Liver (tissue), 9 donors: ENCODE results near the gene ATP5PD. TPM values are rescaled to one million over a fixed set of nuclear protein-coding genes. Genes with fewer than 3 reads are reported as not detected.
"Not testable (repeated sequence)": the region's sequence is repeated elsewhere in the genome, so short reads cannot be mapped to it uniquely, and the experiment has no call there.

Experiments
- DNase-seq: peaks from one replicate; pipeline ENCODE4 v3.0.0-alpha.2; 2017; ENCODE audit warnings: low spot score
- H3K27ac ChIP-seq, 2 donors: one replicate each; pipeline ENCODE4 v1.7.0; 2013; ENCODE audit warnings: inconsistent platforms in 2 of 2, low read length in 2 of 2, control low read depth in 1 of 2, low read depth in 1 of 2, mild to moderate bottlenecking in 1 of 2
- H3K27me3 ChIP-seq, 4 donors: one replicate each; pipeline versions ENCODE4 v1.6.1 to v1.7.0; 2013; ENCODE audit warnings: low read length in 3 of 4, inconsistent platforms in 1 of 4, mild to moderate bottlenecking in 1 of 4, moderate library complexity in 1 of 4; ENCODE audit not compliant: control insufficient read depth in 4 of 4, insufficient read depth in 4 of 4
- H3K36me3 ChIP-seq, 4 donors: one replicate each; pipeline versions ENCODE4 v1.6.1 to v1.7.0; 2013; ENCODE audit warnings: low read length in 3 of 4, mild to moderate bottlenecking in 3 of 4, low read depth in 1 of 4, moderate library complexity in 1 of 4; ENCODE audit not compliant: control insufficient read depth in 4 of 4, insufficient read depth in 3 of 4
- H3K4me1 ChIP-seq, 4 donors: one replicate each; pipeline versions ENCODE4 v1.6.1 to v1.7.0; 2013; ENCODE audit warnings: low read length in 3 of 4, mild to moderate bottlenecking in 3 of 4, moderate library complexity in 1 of 4; ENCODE audit not compliant: control insufficient read depth in 4 of 4, insufficient read depth in 4 of 4
- H3K4me3 ChIP-seq, 3 donors: one replicate each; pipeline versions ENCODE4 v1.6.1 to v1.7.0; 2013; ENCODE audit warnings: low read length in 3 of 3, control low read depth in 1 of 3, low read depth in 1 of 3, mild to moderate bottlenecking in 1 of 3
- H3K9ac ChIP-seq, 2 donors: one replicate each; pipeline ENCODE4 v1.7.0; 2013; ENCODE audit warnings: low read length in 2 of 2, mild to moderate bottlenecking in 2 of 2, moderate library complexity in 2 of 2, control low read depth in 1 of 2, low read depth in 1 of 2
- H3K9me3 ChIP-seq, 4 donors: one replicate each; pipeline versions ENCODE4 v1.6.1 to v1.7.0; 2013; ENCODE audit warnings: low read length in 3 of 4; ENCODE audit not compliant: control insufficient read depth in 4 of 4
- CTCF ChIP-seq: fragments of 150-350 bp; IDR thresholded peaks from 2 replicates; pipeline ENCODE4 v1.5.1; 2017; ENCODE audit warnings: improper control_type of control experiment, low read depth, low read length; ENCODE audit not compliant: missing input control
- EGR1 ChIP-seq, 2 donors: IDR thresholded peaks; 2 replicates each; pipeline ENCODE4 v1.6.1; 2016 to 2018; ENCODE audit warnings: antibody characterized with exemption in 2 of 2, low read depth in 2 of 2
- FOXA1 ChIP-seq: IDR thresholded peaks from 2 replicates; pipeline ENCODE4 v1.6.1; 2016; ENCODE audit warnings: antibody characterized with exemption
- FOXA2 ChIP-seq: IDR thresholded peaks from 2 replicates; pipeline ENCODE4 v1.6.1; 2016; ENCODE audit warnings: antibody characterized with exemption
- GABPA ChIP-seq, 2 donors: IDR thresholded peaks in 1 of 2; conservative IDR thresholded peaks in 1 of 2; 2 replicates each; pipeline ENCODE4 v1.6.1; 2016; ENCODE audit warnings: antibody characterized with exemption in 2 of 2, mild to moderate bottlenecking in 1 of 2, moderate library complexity in 1 of 2
- JUND ChIP-seq, 2 donors: IDR thresholded peaks; 2 replicates each; pipeline ENCODE4 v1.6.1; 2016; ENCODE audit warnings: antibody characterized with exemption in 2 of 2
- NR2F2 ChIP-seq: IDR thresholded peaks from 2 replicates; pipeline ENCODE4 v1.6.1; 2016; ENCODE audit warnings: antibody characterized with exemption
- RXRA ChIP-seq, 2 donors: IDR thresholded peaks; 2 replicates each; pipeline ENCODE4 v1.6.1; 2017 to 2018; ENCODE audit warnings: antibody characterized with exemption in 2 of 2, mild to moderate bottlenecking in 1 of 2
- SP1 ChIP-seq: IDR thresholded peaks from 2 replicates; pipeline ENCODE4 v1.6.1; 2018; ENCODE audit warnings: antibody characterized with exemption, mild to moderate bottlenecking
- TAF1 ChIP-seq: conservative IDR thresholded peaks from 2 replicates; pipeline ENCODE4 v1.6.1; 2016; ENCODE audit warnings: antibody characterized with exemption, mild to moderate bottlenecking
- ZBTB33 ChIP-seq: IDR thresholded peaks from 2 replicates; pipeline ENCODE4 v1.6.1; 2016; ENCODE audit warnings: antibody characterized with exemption
- WGBS: extraction: QIAGEN DNeasy Blood & Tissue Kit; methylation state at CpG from one replicate; pipeline ENCODE4 v1.1.7; 2013; 5-methylcytosine and 5-hydroxymethylcytosine counted together
- polyA plus RNA-seq, 2 donors: library from polyadenylated mRNA; stranded (reverse) in 1 of 2; unstranded in 1 of 2; fragments of 200-250 nt in 1 of 2; fragments of >200 nt in 1 of 2; fragmentation: Nextera tagmentation in 1 of 2; extraction: Ambion mirVana in 1 of 2; gene quantifications; one replicate each; pipeline versions ENCODE4 v1.2.1 to v1.2.3, GENCODE V29; 2013 to 2015
- total RNA-seq, 2 donors: library from RNA; depleted of rRNA; stranded (reverse); fragments of >200 nt; gene quantifications; one replicate each; pipeline ENCODE4 v1.2.3, GENCODE V29; 2014
- TF ChIP-seq, protein P1 (sequence below): IDR thresholded peaks from 2 replicates; pipeline ENCODE4 v1.6.1; 2016; ENCODE audit warnings: antibody characterized with exemption, mild to moderate bottlenecking
- TF ChIP-seq, protein P2 (sequence below): IDR thresholded peaks from 2 replicates; pipeline ENCODE4 v1.6.1; 2016; ENCODE audit warnings: antibody characterized with exemption
- donor health status: healthy.
- donor health status: healthy.
- donor health status: healthy.
- donor health status: healthy.
- donor health status: healthy.

The ATP5PD gene
- total and polyA plus RNA-seq, 4 donors = 102 to 378 (median 184) TPM

DNA sequence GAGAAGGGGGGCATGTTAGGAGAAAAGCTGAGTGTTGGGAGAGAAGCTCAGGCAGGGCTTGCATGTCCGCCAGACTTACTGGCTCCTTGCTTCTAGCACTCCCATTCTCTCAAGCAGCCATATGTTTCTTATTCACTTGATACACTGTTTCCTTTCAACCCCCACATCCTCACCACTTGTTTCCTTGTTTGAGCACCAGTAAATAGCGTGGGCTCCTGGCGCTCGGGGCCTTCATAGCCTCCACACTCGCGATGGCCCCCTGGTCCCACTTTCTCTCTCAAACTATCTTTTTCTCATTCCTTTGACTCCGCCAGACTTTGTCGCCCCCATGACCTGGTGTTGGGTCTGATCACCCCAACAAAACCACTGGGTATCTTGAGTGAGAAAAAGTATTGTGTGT, 16.6 kb downstream of the ATP5PD start:
- 89% methylated on average over 8 of the region's 8 CpGs for WGBS
- no peak overlapping the region for H3K9ac ChIP-seq
- H3K4me3 ChIP-seq = no peak overlapping the region
- no peaks in the 10 kb centered on the region for H3K36me3 ChIP-seq
- no peaks in the 10 kb centered on the region for H3K9me3 ChIP-seq
- DNase-seq = no peak
- H3K4me1 ChIP-seq = peaks cover 2 to 18% (median 12%) of the 10 kb centered on the region in 4 donors
- no peak overlapping the region for H3K27ac ChIP-seq
- TF ChIP-seq FOXA1 (no peak), RXRA (IDR thresholded peaks at IDR 0.05) (no peak), FOXA2 (no peak), JUND (IDR thresholded peaks at IDR 0.05) (no peak)
- TF ChIP-seq, protein P1, sequence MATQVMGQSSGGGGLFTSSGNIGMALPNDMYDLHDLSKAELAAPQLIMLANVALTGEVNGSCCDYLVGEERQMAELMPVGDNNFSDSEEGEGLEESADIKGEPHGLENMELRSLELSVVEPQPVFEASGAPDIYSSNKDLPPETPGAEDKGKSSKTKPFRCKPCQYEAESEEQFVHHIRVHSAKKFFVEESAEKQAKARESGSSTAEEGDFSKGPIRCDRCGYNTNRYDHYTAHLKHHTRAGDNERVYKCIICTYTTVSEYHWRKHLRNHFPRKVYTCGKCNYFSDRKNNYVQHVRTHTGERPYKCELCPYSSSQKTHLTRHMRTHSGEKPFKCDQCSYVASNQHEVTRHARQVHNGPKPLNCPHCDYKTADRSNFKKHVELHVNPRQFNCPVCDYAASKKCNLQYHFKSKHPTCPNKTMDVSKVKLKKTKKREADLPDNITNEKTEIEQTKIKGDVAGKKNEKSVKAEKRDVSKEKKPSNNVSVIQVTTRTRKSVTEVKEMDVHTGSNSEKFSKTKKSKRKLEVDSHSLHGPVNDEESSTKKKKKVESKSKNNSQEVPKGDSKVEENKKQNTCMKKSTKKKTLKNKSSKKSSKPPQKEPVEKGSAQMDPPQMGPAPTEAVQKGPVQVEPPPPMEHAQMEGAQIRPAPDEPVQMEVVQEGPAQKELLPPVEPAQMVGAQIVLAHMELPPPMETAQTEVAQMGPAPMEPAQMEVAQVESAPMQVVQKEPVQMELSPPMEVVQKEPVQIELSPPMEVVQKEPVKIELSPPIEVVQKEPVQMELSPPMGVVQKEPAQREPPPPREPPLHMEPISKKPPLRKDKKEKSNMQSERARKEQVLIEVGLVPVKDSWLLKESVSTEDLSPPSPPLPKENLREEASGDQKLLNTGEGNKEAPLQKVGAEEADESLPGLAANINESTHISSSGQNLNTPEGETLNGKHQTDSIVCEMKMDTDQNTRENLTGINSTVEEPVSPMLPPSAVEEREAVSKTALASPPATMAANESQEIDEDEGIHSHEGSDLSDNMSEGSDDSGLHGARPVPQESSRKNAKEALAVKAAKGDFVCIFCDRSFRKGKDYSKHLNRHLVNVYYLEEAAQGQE = no peak
- no peaks in the 10 kb centered on the region for H3K27me3 ChIP-seq

GRCh38 chr17:75026650-75027049, 20.1 kb downstream of the ATP5PD start:
- not testable (repeated sequence) for H3K4me3 ChIP-seq, H3K36me3 ChIP-seq, H3K9ac ChIP-seq, H3K9me3 ChIP-seq, H3K27me3 ChIP-seq, DNase-seq, H3K27ac ChIP-seq, H3K4me1 ChIP-seq
- 80% methylated on average over 2 of the region's 2 CpGs for WGBS

DNA sequence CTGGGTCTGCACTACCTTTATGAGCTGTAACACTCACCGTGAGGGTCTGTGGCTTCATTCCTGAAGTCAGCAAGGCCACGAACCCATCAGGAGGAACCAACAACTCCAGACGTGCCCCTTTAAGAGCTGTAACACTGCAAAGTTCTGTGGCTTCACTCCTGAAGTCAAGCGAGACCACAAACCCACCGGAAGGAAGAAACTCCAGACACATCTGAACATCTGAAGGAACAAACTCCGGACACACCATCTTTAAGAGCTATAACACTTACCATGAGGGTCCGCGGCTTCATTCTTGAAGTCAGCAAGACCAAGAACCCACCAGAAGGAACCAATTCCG, 21.4 kb downstream of the ATP5PD start:
- not testable (repeated sequence) for H3K4me1 ChIP-seq, H3K9me3 ChIP-seq, H3K9ac ChIP-seq, H3K4me3 ChIP-seq, H3K27ac ChIP-seq, H3K27me3 ChIP-seq, DNase-seq
- WGBS = 90% methylated on average over 9 of the region's 9 CpGs
- H3K36me3 ChIP-seq = peaks cover 9 to 21% (median 17%) of the 10 kb centered on the region in 4 donors

DNA sequence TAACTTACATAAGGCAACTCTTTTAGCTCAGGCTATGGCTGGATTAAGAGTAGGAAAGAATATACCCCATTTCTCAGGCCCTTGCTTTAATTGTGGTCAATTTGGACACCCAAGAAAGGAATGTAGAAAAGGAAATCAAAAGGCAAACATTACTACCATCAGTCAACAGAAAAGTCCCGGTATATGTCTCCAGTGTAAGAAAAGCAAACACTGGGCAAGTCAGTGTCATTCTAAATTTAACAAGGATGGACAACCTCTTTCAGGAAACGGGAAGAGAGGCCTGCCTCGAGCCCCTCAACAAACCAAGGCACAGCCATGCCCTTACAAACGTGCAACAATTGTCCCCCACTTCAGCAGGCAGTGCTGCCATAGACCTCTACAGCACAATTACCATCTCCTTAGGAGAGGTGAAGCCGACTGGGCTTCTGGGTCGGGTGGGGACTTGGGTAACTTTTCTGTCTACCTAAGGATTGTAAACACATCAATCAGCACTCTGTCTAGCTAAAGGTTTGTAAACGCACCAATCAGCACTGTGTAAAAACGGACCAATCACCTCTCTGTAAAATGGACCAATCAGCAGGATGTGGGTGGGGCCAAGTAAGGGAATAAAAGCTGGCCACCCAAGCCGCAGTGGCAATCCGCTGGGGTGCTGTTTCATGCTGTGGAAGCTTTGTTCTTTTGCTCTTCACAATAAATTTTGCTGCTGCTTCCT, 21.9 kb downstream of the ATP5PD start:
- no peak for TF ChIP-seq EGR1 (IDR thresholded peaks at IDR 0.05; ENCODE audit: low read depth in 2 of 2)
- no peak for TF ChIP-seq CTCF
- TF ChIP-seq NR2F2 = no peak
- TF ChIP-seq SP1 = no peak
- TF ChIP-seq, protein P2, sequence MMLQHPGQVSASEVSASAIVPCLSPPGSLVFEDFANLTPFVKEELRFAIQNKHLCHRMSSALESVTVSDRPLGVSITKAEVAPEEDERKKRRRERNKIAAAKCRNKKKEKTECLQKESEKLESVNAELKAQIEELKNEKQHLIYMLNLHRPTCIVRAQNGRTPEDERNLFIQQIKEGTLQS = no peak
- TF ChIP-seq ZBTB33 = no peak
- no peak for TF ChIP-seq FOXA2
- TF ChIP-seq JUND (IDR thresholded peaks at IDR 0.05) = no peak
- TF ChIP-seq TAF1 = no peak
- no peak for TF ChIP-seq GABPA (IDR thresholded peaks at IDR 0.05 in 1 of 2, conservative IDR thresholded peaks at IDR 0.05 in 1 of 2)
- whole genome bisulfite sequencing = 81% methylated on average over 10 of the region's 10 CpGs
- Histone ChIP-seq H3K36me3 (peaks cover 9 to 25% (median 20%) of the 10 kb centered on the region in 4 donors), H3K27ac (no peak overlapping the region), H3K9ac (no peak overlapping the region), H3K4me1 (no peaks in the 10 kb centered on the region), H3K9me3 (no peaks in the 10 kb centered on the region), H3K27me3 (no peaks in the 10 kb centered on the region), H3K4me3 (no peak overlapping the region)
- no peak for DNase-seq
